Neutrophil (primary cell): ENCODE results near the gene ABCD3.

Source experiments
- H3K27ac ChIP-seq: fragments of 200-600 bp; sonication (generic); 2 replicates; pipeline ENCODE4 v1.5.1; 2016; ENCODE audit warnings: mild to moderate bottlenecking, moderate library complexity
- H3K27me3 ChIP-seq: fragments of 200-600 bp; sonication (generic); 2 replicates; pipeline ENCODE4 v1.6.0; 2016; ENCODE audit warnings: mild to moderate bottlenecking
- H3K36me3 ChIP-seq: fragments of 200-600 bp; sonication (generic); 2 replicates; pipeline ENCODE4 v1.5.1; 2017
- H3K4me1 ChIP-seq, 2 experiments: fragments of 200-600 bp in 1 of 2; sonication (generic) in 1 of 2; 1 replicate in 1 of 2; 2 replicates in 1 of 2; pipeline versions ENCODE4 v1.5.1 to v1.6.1; 2013 to 2016; ENCODE audit warnings: low read depth in 1 of 2, low read length in 1 of 2, mild to moderate bottlenecking in 1 of 2, moderate library complexity in 1 of 2; ENCODE audit not compliant: control insufficient read depth in 1 of 2, insufficient read depth in 1 of 2
- H3K4me3 ChIP-seq, 2 experiments: fragments of 200-600 bp in 1 of 2; sonication (generic) in 1 of 2; 1 replicate in 1 of 2; 2 replicates in 1 of 2; pipeline ENCODE4 v1.5.1; 2013 to 2016; ENCODE audit warnings: low read depth in 1 of 2, low read length in 1 of 2, mild to moderate bottlenecking in 1 of 2, moderate library complexity in 1 of 2
- H3K9me3 ChIP-seq: fragments of 200-600 bp; sonication (generic); 2 replicates; pipeline ENCODE4 v1.5.1; 2016
- CTCF ChIP-seq: fragments of 200-600 bp; sonication (generic); IDR thresholded peaks from 2 replicates; pipeline ENCODE4 v1.5.1; 2016; ENCODE audit warnings: antibody characterized with exemption

ABCD3 gene

GRCh38 chr1:94530373-94530878 lies 112.2 kb downstream of the ABCD3 start:
- TF ChIP-seq CTCF: no peak
- no peaks in the 10 kb centered on the region for H3K9me3 ChIP-seq
- peaks cover 0 to 8% of the 10 kb centered on the region in 2 experiments for H3K4me1 ChIP-seq
- no peaks in the 10 kb centered on the region for H3K36me3 ChIP-seq
- no peaks in the 10 kb centered on the region for H3K27me3 ChIP-seq
- H3K4me3 ChIP-seq: no peak overlapping the region
- no peak overlapping the region for H3K27ac ChIP-seq

- no peaks in the 10 kb centered on the region for H3K9me3 ChIP-seq
- H3K27me3 ChIP-seq: no peaks in the 10 kb centered on the region
- no peak for TF ChIP-seq CTCF
- peaks cover 0 to 8% of the 10 kb centered on the region in 2 experiments for H3K4me1 ChIP-seq
- H3K36me3 ChIP-seq: no peaks in the 10 kb centered on the region
- H3K27ac ChIP-seq: no peak overlapping the region
- H3K4me3 ChIP-seq: no peak overlapping the region
Measured at GRCh38 chr1:94531664-94532063, 113.5 kb downstream of the ABCD3 start.

GRCh38 chr1:94532077-94532476 lies 113.9 kb downstream of the ABCD3 start:
- Histone ChIP-seq H3K9me3 (no peaks in the 10 kb centered on the region), H3K27ac (no peak overlapping the region), H3K4me3 (no peak overlapping the region), H3K36me3 (no peaks in the 10 kb centered on the region), H3K27me3 (no peaks in the 10 kb centered on the region), H3K4me1 (peaks cover 0 to 8% of the 10 kb centered on the region in 2 experiments)
- no peak for TF ChIP-seq CTCF

GRCh38 chr1:94535095-94535494 lies 116.9 kb downstream of the ABCD3 start:
- no peak overlapping the region for H3K4me3 ChIP-seq
- no peak overlapping the region for H3K27ac ChIP-seq

GRCh38 chr1:94535879-94536278 lies 117.7 kb downstream of the ABCD3 start:
- H3K36me3 ChIP-seq: no peaks in the 10 kb centered on the region
- peaks cover 1 to 3% of the 10 kb centered on the region in 2 experiments for H3K4me1 ChIP-seq
- H3K9me3 ChIP-seq: no peaks in the 10 kb centered on the region
- H3K27ac ChIP-seq: no peak overlapping the region
- no peak for TF ChIP-seq CTCF
- peaks cover 15% of the 10 kb centered on the region for H3K27me3 ChIP-seq
- no peak overlapping the region for H3K4me3 ChIP-seq

More at GRCh38 chr1:94535095-94535494, 116.9 kb downstream of the ABCD3 start:
- H3K4me1 ChIP-seq: peaks cover 0 to 8% of the 10 kb centered on the region in 2 experiments
- H3K27me3 ChIP-seq: peaks cover 7% of the 10 kb centered on the region
- no peaks in the 10 kb centered on the region for H3K9me3 ChIP-seq
- TF ChIP-seq CTCF: no peak
- no peaks in the 10 kb centered on the region for H3K36me3 ChIP-seq

GRCh38 chr1:94537254-94537653 lies 119.1 kb downstream of the ABCD3 start:
- Histone ChIP-seq H3K9me3 (no peaks in the 10 kb centered on the region), H3K27me3 (peaks cover 29% of the 10 kb centered on the region), H3K4me3 (no peak overlapping the region), H3K27ac (no peak overlapping the region), H3K4me1 (peaks cover 10 to 15% of the 10 kb centered on the region in 2 experiments), H3K36me3 (no peaks in the 10 kb centered on the region)
- TF ChIP-seq CTCF: no peak
